ENCODE results near the gene HOXB6.

HOXB6 gene

GRCh38 chr17:48551214-48551555, 53.6 kb downstream of the HOXB6 start:
- no peak for DNase-seq

- no peak for DNase-seq
Measured at GRCh38 chr17:48550502-48551213, 54.1 kb downstream of the HOXB6 start.

GRCh38 chr17:48549914-48550501, 54.8 kb downstream of the HOXB6 start:
- DNase-seq: no peak

GRCh38 chr17:48549281-48549630, 55.5 kb downstream of the HOXB6 start:
- no peak for DNase-seq

GRCh38 chr17:48548523-48549280, 56.1 kb downstream of the HOXB6 start:
- DNase-seq: no peak

- no peak for DNase-seq
Measured at GRCh38 chr17:48547808-48548522, 56.8 kb downstream of the HOXB6 start.

- no peak for DNase-seq
Measured at GRCh38 chr17:48546924-48547807, 57.6 kb downstream of the HOXB6 start.

- DNase-seq: no peak
Measured at GRCh38 chr17:48546137-48546923, 58.5 kb downstream of the HOXB6 start.

Measured in NCI-H187 (cell line).